Measurements from ENCODE around the gene MRPL4.
"Not testable (repeated sequence)": the region's sequence is repeated elsewhere in the genome, so short reads cannot be mapped to it uniquely, and the experiment has no call there.

MRPL4 gene

DNA sequence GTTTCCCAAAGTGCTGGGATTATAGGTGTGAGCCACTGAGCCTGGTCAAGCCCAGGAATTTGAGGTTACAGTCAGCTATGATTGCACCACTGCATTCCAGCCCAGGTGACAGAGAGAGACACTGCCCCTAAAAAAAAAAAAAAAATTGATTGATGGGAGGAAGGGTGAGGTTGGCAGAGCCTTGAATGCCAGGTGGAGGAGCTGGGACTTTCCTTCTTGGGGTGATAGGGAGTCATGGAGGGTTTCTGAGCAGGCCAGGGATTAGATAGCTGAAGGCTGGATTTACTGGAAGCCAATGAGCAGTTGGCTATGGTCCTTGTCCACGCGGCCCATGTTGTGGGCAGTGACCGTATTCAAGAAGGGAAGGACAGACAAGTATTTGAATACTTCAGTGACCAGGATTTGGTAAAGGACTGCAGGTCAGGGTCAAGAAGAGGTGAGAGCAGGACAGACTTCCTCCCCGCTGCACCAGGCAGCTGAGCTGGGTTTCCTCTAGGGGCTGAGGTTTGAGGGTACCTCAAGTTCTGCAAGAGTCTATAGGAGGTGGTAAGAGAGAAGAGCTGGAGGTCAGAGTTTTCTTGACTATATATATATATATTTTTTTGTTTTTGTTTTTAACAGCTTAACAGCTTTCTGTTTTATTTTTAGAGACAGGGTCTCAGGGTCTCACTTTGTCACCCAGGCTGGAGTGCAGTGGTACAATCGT, 27.9 kb downstream of the MRPL4 start:
- no peaks in the 10 kb centered on the region for H3K9me3 ChIP-seq (replicated peaks in 1 of 2; ENCODE audit: control insufficient read depth in 2 of 2, insufficient read depth in 1 of 2, low read depth in 1 of 2, low read length in 2 of 2)
- H3K79me1 ChIP-seq (ENCODE audit: low read depth, low read length), result no peaks in the 10 kb centered on the region
- no peak overlapping the region for H3K14ac ChIP-seq (ENCODE audit: low read length)
- H2BK12ac ChIP-seq (ENCODE audit: low read length), result no peak overlapping the region
- H3K27ac ChIP-seq (replicated peaks; ENCODE audit: low read length), result no peak overlapping the region
- no peak overlapping the region for H2BK15ac ChIP-seq (ENCODE audit: low read length)
- no peak overlapping the region for H4K91ac ChIP-seq (ENCODE audit: low read depth, low read length, poor library complexity)
- no peak overlapping the region for H2BK120ac ChIP-seq (ENCODE audit: low read depth, low read length)
- WGBS, 2 donors (ENCODE audit: extremely low coverage in 2 of 2, insufficient read length in 2 of 2, insufficient replicate concordance in 1 of 2), result no CpG with 5 or more reads among the region's 5 CpGs
- H3K4ac ChIP-seq (ENCODE audit: low read length), result no peak overlapping the region
- H2AK5ac ChIP-seq (ENCODE audit: low read depth, low read length), result no peak overlapping the region
- H2AFZ ChIP-seq (ENCODE audit: low read length), result no peak overlapping the region
- H3K4me2 ChIP-seq (ENCODE audit: insufficient read depth, low read length, poor library complexity, severe bottlenecking), result no peak overlapping the region
- peaks cover 0 to 1% (median 0%) of the 10 kb centered on the region in 3 experiments for H3K27me3 ChIP-seq (ENCODE audit: control insufficient read depth in 3 of 3, insufficient read depth in 3 of 3, low read depth in 1 of 3, low read length in 3 of 3)
- H3K4me3 ChIP-seq (ENCODE audit: low read length in 2 of 2), result no peak overlapping the region
- H3K36me3 ChIP-seq (replicated peaks in 1 of 2; ENCODE audit: control insufficient read depth in 2 of 2, insufficient read depth in 2 of 2, low read length in 2 of 2), result peaks cover 0 to 66% of the 10 kb centered on the region in 2 donors
- DNase-seq (ENCODE audit: low spot score), result no peak
- H3K4me1 ChIP-seq (ENCODE audit: control insufficient read depth in 2 of 2, insufficient read depth in 1 of 2, low read depth in 1 of 2, low read length in 2 of 2), result no peaks in the 10 kb centered on the region
- H2BK5ac ChIP-seq (ENCODE audit: low read length), result no peak overlapping the region
- no peak overlapping the region for H3K23ac ChIP-seq (ENCODE audit: low read depth, low read length, poor library complexity)
- no peak overlapping the region for H4K8ac ChIP-seq (ENCODE audit: low read depth, low read length)
- no peak overlapping the region for H3K18ac ChIP-seq (ENCODE audit: low read length)
- H3K9ac ChIP-seq (ENCODE audit: low read depth, low read length, poor library complexity), result no peak overlapping the region

DNA sequence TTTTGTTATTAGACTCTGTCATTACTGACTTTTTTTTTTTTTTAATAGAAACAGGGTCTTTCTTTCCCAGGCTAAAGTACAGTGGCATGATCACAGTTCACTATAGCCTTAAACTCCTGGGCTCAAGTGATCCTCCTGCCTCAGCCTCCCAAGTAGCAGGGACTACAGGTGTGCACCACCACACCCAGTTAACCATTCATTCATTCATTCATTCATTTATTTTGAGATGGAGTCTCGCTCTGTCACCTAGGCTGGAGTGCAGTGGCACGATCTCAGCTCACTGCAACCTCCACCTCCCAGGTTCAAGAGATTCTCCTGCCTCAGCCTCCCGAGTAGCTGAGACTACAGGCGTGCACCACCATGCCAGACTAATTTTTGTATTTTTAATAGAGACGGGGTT, 30.0 kb downstream of the MRPL4 start:
- not testable (repeated sequence) for H3K9me3 ChIP-seq (replicated peaks in 1 of 2; ENCODE audit: control insufficient read depth in 2 of 2, insufficient read depth in 1 of 2, low read depth in 1 of 2, low read length in 2 of 2); H2BK5ac ChIP-seq (ENCODE audit: low read length); H3K18ac ChIP-seq (ENCODE audit: low read length); H3K79me1 ChIP-seq (ENCODE audit: low read depth, low read length); H2AK5ac ChIP-seq (ENCODE audit: low read depth, low read length); H2BK120ac ChIP-seq (ENCODE audit: low read depth, low read length); H2BK12ac ChIP-seq (ENCODE audit: low read length); H3K23ac ChIP-seq (ENCODE audit: low read depth, low read length, poor library complexity); H3K14ac ChIP-seq (ENCODE audit: low read length); DNase-seq (ENCODE audit: low spot score); H2BK15ac ChIP-seq (ENCODE audit: low read length); H3K4me2 ChIP-seq (ENCODE audit: insufficient read depth, low read length, poor library complexity, severe bottlenecking); H4K91ac ChIP-seq (ENCODE audit: low read depth, low read length, poor library complexity); H3K27ac ChIP-seq (replicated peaks; ENCODE audit: low read length); H3K4ac ChIP-seq (ENCODE audit: low read length); H2AFZ ChIP-seq (ENCODE audit: low read length); H4K8ac ChIP-seq (ENCODE audit: low read depth, low read length); H3K9ac ChIP-seq (ENCODE audit: low read depth, low read length, poor library complexity); H3K4me1 ChIP-seq (ENCODE audit: control insufficient read depth in 2 of 2, insufficient read depth in 1 of 2, low read depth in 1 of 2, low read length in 2 of 2); H3K4me3 ChIP-seq (ENCODE audit: low read length in 2 of 2)
- no CpG with 5 or more reads among the region's 5 CpGs for WGBS, 2 donors (ENCODE audit: extremely low coverage in 2 of 2, insufficient read length in 2 of 2, insufficient replicate concordance in 1 of 2)
- Histone ChIP-seq H3K36me3 (replicated peaks in 1 of 2; ENCODE audit: control insufficient read depth in 2 of 2, insufficient read depth in 2 of 2, low read length in 2 of 2) (peaks cover 0 to 71% of the 10 kb centered on the region in 2 donors), H3K27me3 (ENCODE audit: control insufficient read depth in 3 of 3, insufficient read depth in 3 of 3, low read depth in 1 of 3, low read length in 3 of 3) (peaks cover 0 to 11% (median under 1%) of the 10 kb centered on the region in 3 experiments)

DNA sequence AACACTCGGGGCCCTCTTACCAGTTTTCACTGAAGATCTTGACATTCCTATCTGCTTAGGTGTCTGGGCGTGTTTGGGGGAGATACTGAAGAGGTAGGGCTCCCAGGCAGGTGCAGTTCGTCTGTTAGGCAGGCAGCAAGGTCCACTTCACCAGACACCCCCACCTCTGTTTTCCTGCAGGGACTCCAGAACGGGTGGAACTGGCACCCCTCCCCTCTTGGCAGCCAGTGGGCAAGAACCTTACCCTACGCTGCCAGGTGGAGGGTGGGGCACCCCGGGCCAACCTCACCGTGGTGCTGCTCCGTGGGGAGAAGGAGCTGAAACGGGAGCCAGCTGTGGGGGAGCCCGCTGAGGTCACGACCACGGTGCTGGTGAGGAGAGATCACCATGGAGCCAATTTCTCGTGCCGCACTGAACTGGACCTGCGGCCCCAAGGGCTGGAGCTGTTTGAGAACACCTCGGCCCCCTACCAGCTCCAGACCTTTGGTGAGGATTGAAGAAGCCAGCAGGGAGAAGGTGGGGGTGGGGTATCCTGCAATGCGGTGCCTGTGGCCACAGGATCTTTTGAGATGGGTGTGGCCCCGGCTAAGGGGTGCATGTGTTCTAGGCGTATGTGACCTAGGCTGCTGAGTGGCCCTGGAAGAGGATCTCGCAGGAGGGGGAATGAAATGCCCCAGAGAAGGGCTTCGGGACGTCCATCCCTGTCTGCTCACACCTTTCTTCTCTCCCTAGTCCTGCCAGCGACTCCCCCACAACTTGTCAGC, 31.5 kb downstream of the MRPL4 start:
- peak overlapping the region; percentile 75 for H2BK5ac ChIP-seq (ENCODE audit: low read length)
- H2BK15ac ChIP-seq (ENCODE audit: low read length), result peak overlapping the region; percentile 85
- peaks cover 0 to 7% of the 10 kb centered on the region in 2 donors for H3K4me1 ChIP-seq (ENCODE audit: control insufficient read depth in 2 of 2, insufficient read depth in 1 of 2, low read depth in 1 of 2, low read length in 2 of 2)
- no peak overlapping the region for H3K14ac ChIP-seq (ENCODE audit: low read length)
- H3K23ac ChIP-seq (ENCODE audit: low read depth, low read length, poor library complexity), result peak overlapping the region; percentile 43
- no peak overlapping the region for H3K18ac ChIP-seq (ENCODE audit: low read length)
- H2AK5ac ChIP-seq (ENCODE audit: low read depth, low read length), result peak overlapping the region; percentile 75
- no peak overlapping the region for H3K4me3 ChIP-seq (ENCODE audit: low read length in 2 of 2)
- no peak overlapping the region for H2BK120ac ChIP-seq (ENCODE audit: low read depth, low read length)
- H2AFZ ChIP-seq (ENCODE audit: low read length), result no peak overlapping the region
- H2BK12ac ChIP-seq (ENCODE audit: low read length), result peak overlapping the region; percentile 63
- no peak overlapping the region for H3K4me2 ChIP-seq (ENCODE audit: insufficient read depth, low read length, poor library complexity, severe bottlenecking)
- peak overlapping the region; percentile 4 for H3K9ac ChIP-seq (ENCODE audit: low read depth, low read length, poor library complexity)
- H3K4ac ChIP-seq (ENCODE audit: low read length), result no peak overlapping the region
- no peaks in the 10 kb centered on the region for H3K79me1 ChIP-seq (ENCODE audit: low read depth, low read length)
- peaks cover 0 to 63% of the 10 kb centered on the region in 2 donors for H3K36me3 ChIP-seq (replicated peaks in 1 of 2; ENCODE audit: control insufficient read depth in 2 of 2, insufficient read depth in 2 of 2, low read length in 2 of 2)
- no peak overlapping the region for H4K91ac ChIP-seq (ENCODE audit: low read depth, low read length, poor library complexity)
- H3K9me3 ChIP-seq (replicated peaks in 1 of 2; ENCODE audit: control insufficient read depth in 2 of 2, insufficient read depth in 1 of 2, low read depth in 1 of 2, low read length in 2 of 2), result peaks cover 0 to 7% of the 10 kb centered on the region in 2 donors
- H4K8ac ChIP-seq (ENCODE audit: low read depth, low read length), result no peak overlapping the region
- H3K27me3 ChIP-seq (ENCODE audit: control insufficient read depth in 3 of 3, insufficient read depth in 3 of 3, low read depth in 1 of 3, low read length in 3 of 3), result peaks cover 0 to 26% (median 9%) of the 10 kb centered on the region in 3 experiments
- H3K27ac ChIP-seq (replicated peaks; ENCODE audit: low read length), result no peak overlapping the region
- DNase-seq (ENCODE audit: low spot score), result no peak
- WGBS, 2 donors (ENCODE audit: extremely low coverage in 2 of 2, insufficient read length in 2 of 2, insufficient replicate concordance in 1 of 2), result no CpG with 5 or more reads among the region's 23 CpGs

Data from neuronal stem cell (in vitro differentiated cells).